Esophagus (tissue), 2 donors: Measurements from ENCODE around the gene CCDC87. TPM values are rescaled to one million over a fixed set of nuclear protein-coding genes. Genes with fewer than 3 reads are reported as not detected.
A peak's percentile ranks its signal among the peaks of the same experiment; 100 is the strongest.

ENCODE experiments used
- H3K27ac ChIP-seq, 2 donors: one replicate each; pipeline ENCODE4 v1.5.1; 2013; ENCODE audit warnings: low read depth in 2 of 2, mild to moderate bottlenecking in 2 of 2, inconsistent platforms in 1 of 2, low read length in 1 of 2, moderate library complexity in 1 of 2
- H3K27me3 ChIP-seq, 2 donors: one replicate each; pipeline ENCODE4 v1.6.1; 2013; ENCODE audit warnings: low read length in 2 of 2, control low read depth in 1 of 2, mild to moderate bottlenecking in 1 of 2; ENCODE audit not compliant: insufficient read depth in 2 of 2, control insufficient read depth in 1 of 2
- H3K36me3 ChIP-seq, 2 donors: one replicate each; pipeline ENCODE4 v1.6.1; 2013; ENCODE audit warnings: low read length in 1 of 2; ENCODE audit not compliant: control insufficient read depth in 2 of 2, insufficient read depth in 2 of 2
- H3K4me1 ChIP-seq, 2 donors: one replicate each; pipeline ENCODE4 v1.6.1; 2013; ENCODE audit warnings: low read length in 1 of 2; ENCODE audit not compliant: control insufficient read depth in 2 of 2, insufficient read depth in 2 of 2
- H3K4me3 ChIP-seq, 2 donors: one replicate each; pipeline ENCODE4 v1.5.1; 2013; ENCODE audit warnings: low read length in 2 of 2, mild to moderate bottlenecking in 2 of 2, low read depth in 1 of 2, moderate library complexity in 1 of 2
- H3K9me3 ChIP-seq, 2 donors: one replicate each; pipeline ENCODE4 v1.6.1; 2013; ENCODE audit warnings: mild to moderate bottlenecking in 2 of 2, low read depth in 1 of 2, low read length in 1 of 2, moderate library complexity in 1 of 2; ENCODE audit not compliant: control insufficient read depth in 2 of 2, insufficient read depth in 1 of 2
- WGBS, 2 donors: extraction: QIAGEN DNeasy Blood & Tissue Kit; methylation state at CpG; one replicate each; pipeline ENCODE4 v1.1.7; 2013; 5-methylcytosine and 5-hydroxymethylcytosine counted together
- polyA plus RNA-seq, 2 donors: library from polyadenylated mRNA; stranded (reverse); fragments of 200-250 nt; gene quantifications; one replicate each; pipeline ENCODE4 v1.2.3, GENCODE V29; 2013
- donor health status: healthy with polysubstance abuse.
- donor health status: Bipolar disorder and iron deficiency.

CCDC87 gene
- polyA plus RNA-seq, 2 donors = 0.09 to 0.12 TPM

- H3K36me3 ChIP-seq = peaks cover 3 to 14% of the 10 kb centered on the region in 2 donors
- H3K4me1 ChIP-seq = peaks cover 0 to 2% of the 10 kb centered on the region in 2 donors
- no peak overlapping the region for H3K27ac ChIP-seq
- no peaks in the 10 kb centered on the region for H3K27me3 ChIP-seq
- WGBS, 2 donors = 78% methylated on average over 2 of the region's 2 CpGs
- H3K9me3 ChIP-seq = no peaks in the 10 kb centered on the region
- H3K4me3 ChIP-seq = no peak overlapping the region
These were observed 40.1 kb upstream of the CCDC87 start for GRCh38 chr11:66632952-66633351.

- Histone ChIP-seq H3K4me3 (no peak overlapping the region), H3K27ac (no peak overlapping the region), H3K27me3 (no peaks in the 10 kb centered on the region), H3K9me3 (no peaks in the 10 kb centered on the region), H3K4me1 (no peaks in the 10 kb centered on the region), H3K36me3 (peaks cover 3 to 21% of the 10 kb centered on the region in 2 donors)
- 85 to 88% methylated on average over 6 of the region's 6 CpGs for WGBS, 2 donors
These were observed 39.0 kb upstream of the CCDC87 start for GRCh38 chr11:66631883-66632282.

GRCh38 chr11:66629356-66629755 lies 36.5 kb upstream of the CCDC87 start:
- Histone ChIP-seq H3K9me3 (no peaks in the 10 kb centered on the region), H3K4me3 (no peak overlapping the region), H3K36me3 (peaks cover 11 to 40% of the 10 kb centered on the region in 2 donors), H3K27me3 (no peaks in the 10 kb centered on the region), H3K4me1 (no peaks in the 10 kb centered on the region), H3K27ac (no peak overlapping the region)
- 80 to 83% methylated on average over 2 of the region's 2 CpGs for WGBS, 2 donors

GRCh38 chr11:66628061-66628603 lies 35.3 kb upstream of the CCDC87 start:
- H3K4me3 ChIP-seq = no peak overlapping the region

GRCh38 chr11:66626926-66627325 lies 34.1 kb upstream of the CCDC87 start:
- H3K9me3 ChIP-seq = no peaks in the 10 kb centered on the region
- no peak overlapping the region for H3K27ac ChIP-seq
- peaks cover 0 to 2% of the 10 kb centered on the region in 2 donors for H3K4me1 ChIP-seq
- peaks cover 12 to 51% of the 10 kb centered on the region in 2 donors for H3K36me3 ChIP-seq
- no peak overlapping the region for H3K4me3 ChIP-seq
- 84% methylated on average over 7 of the region's 7 CpGs for WGBS, 2 donors
- H3K27me3 ChIP-seq = no peaks in the 10 kb centered on the region

More at GRCh38 chr11:66628061-66628603, 35.3 kb upstream of the CCDC87 start:
- Histone ChIP-seq H3K9me3 (no peaks in the 10 kb centered on the region), H3K27me3 (no peaks in the 10 kb centered on the region), H3K36me3 (peaks cover 12 to 49% of the 10 kb centered on the region in 2 donors), H3K4me1 (no peaks in the 10 kb centered on the region), H3K27ac (no peak overlapping the region)
- WGBS, 2 donors = 86 to 91% methylated on average over 7 of the region's 7 CpGs

- 96% methylated on average over 25 of the region's 25 CpGs for WGBS, 2 donors
These were observed 33.5 kb upstream of the CCDC87 start for GRCh38 chr11:66626382-66626781.

GRCh38 chr11:66625752-66626149 lies 32.9 kb upstream of the CCDC87 start:
- Histone ChIP-seq H3K4me3 (no peak overlapping the region), H3K36me3 (peaks cover 12 to 51% of the 10 kb centered on the region in 2 donors), H3K4me1 (peaks cover 0 to 2% of the 10 kb centered on the region in 2 donors), H3K9me3 (no peaks in the 10 kb centered on the region), H3K27ac (no peak overlapping the region), H3K27me3 (no peaks in the 10 kb centered on the region)
- WGBS, 2 donors = 89 to 94% methylated on average over 9 of the region's 9 CpGs

More at GRCh38 chr11:66626382-66626781, 33.5 kb upstream of the CCDC87 start:
- no peaks in the 10 kb centered on the region for H3K27me3 ChIP-seq
- H3K36me3 ChIP-seq = peaks cover 12 to 51% of the 10 kb centered on the region in 2 donors
- no peak overlapping the region for H3K4me3 ChIP-seq
- H3K4me1 ChIP-seq = peaks cover 0 to 2% of the 10 kb centered on the region in 2 donors
- no peaks in the 10 kb centered on the region for H3K9me3 ChIP-seq
- H3K27ac ChIP-seq = no peak overlapping the region

- Histone ChIP-seq H3K9me3 (no peaks in the 10 kb centered on the region), H3K27me3 (no peaks in the 10 kb centered on the region), H3K4me3 (no peak overlapping the region), H3K4me1 (peaks cover 0 to 2% of the 10 kb centered on the region in 2 donors), H3K27ac (no peak overlapping the region), H3K36me3 (peaks cover 12 to 51% of the 10 kb centered on the region in 2 donors)
- 94 to 96% methylated on average over 22 to 26 of the region's 26 CpGs for WGBS, 2 donors
These were observed 32.3 kb upstream of the CCDC87 start for GRCh38 chr11:66625041-66625751.

GRCh38 chr11:66624450-66624849 lies 31.6 kb upstream of the CCDC87 start:
- no peaks in the 10 kb centered on the region for H3K9me3 ChIP-seq
- H3K27ac ChIP-seq = peak overlapping the region in 1 of 2 donors; percentile 34
- H3K4me3 ChIP-seq = no peak overlapping the region
- peaks cover 0 to 2% of the 10 kb centered on the region in 2 donors for H3K4me1 ChIP-seq
- peaks cover 12 to 51% of the 10 kb centered on the region in 2 donors for H3K36me3 ChIP-seq
- no peaks in the 10 kb centered on the region for H3K27me3 ChIP-seq
- WGBS, 2 donors = 84 to 87% methylated on average over 16 of the region's 16 CpGs
